Peyer's patch (tissue), 4 donors: Measurements from ENCODE around the gene FDX2. TPM values are rescaled to one million over a fixed set of nuclear protein-coding genes. Genes with fewer than 3 reads are reported as not detected.

Source experiments
- DNase-seq, 3 donors: peaks; one replicate each; pipeline ENCODE4 v3.0.0-alpha.2; 2017 to 2019
- H3K27ac ChIP-seq, 4 donors: fragments of 200-600 bp; sonication (generic); one replicate each; pipeline ENCODE4 v1.5.1; 2016 to 2019
- H3K27me3 ChIP-seq, 2 donors: fragments of 200-600 bp; sonication (generic); one replicate each; pipeline ENCODE4 v1.5.1; 2019
- H3K36me3 ChIP-seq, 3 donors: fragments of 200-600 bp; sonication (generic); one replicate each; pipeline ENCODE4 v1.5.1; 2016 to 2019
- H3K4me1 ChIP-seq, 4 donors: fragments of 200-600 bp; sonication (generic); one replicate each; pipeline ENCODE4 v1.5.1; 2016 to 2019
- H3K4me3 ChIP-seq, 4 donors: fragments of 200-600 bp; sonication (generic); 1 replicate in 3 of 4; 2 replicates in 1 of 4; pipeline ENCODE4 v1.5.1; 2016 to 2019; ENCODE audit warnings: mild to moderate bottlenecking in 1 of 4
- H3K9me3 ChIP-seq, 4 donors: fragments of 200-600 bp; sonication (generic); one replicate each; pipeline ENCODE4 v1.5.1; 2016 to 2019; ENCODE audit warnings: mild to moderate bottlenecking in 1 of 4
- POLR2A ChIP-seq, 2 donors: fragments of 450-650 bp; IDR thresholded peaks; one replicate each; pipeline ENCODE4 v1.5.1; 2017; ENCODE audit warnings: antibody characterized with exemption in 2 of 2, mild to moderate bottlenecking in 2 of 2, moderate library complexity in 2 of 2
- total RNA-seq, 4 donors: library from RNA; depleted of rRNA; stranded (reverse); fragments of >200 nt; gene quantifications; one replicate each; pipeline ENCODE4 v1.1.0, GENCODE V29; 2016
- TF ChIP-seq, protein P1 (sequence below), 6 experiments: fragments of 450-650 bp in 4 of 6; fragments of 200-600 bp in 2 of 6; sonication (generic) in 1 of 6; IDR thresholded peaks; one replicate each; pipeline ENCODE4 v1.5.1; 2017 to 2019; ENCODE audit warnings: antibody characterized with exemption in 6 of 6, mild to moderate bottlenecking in 3 of 6, moderate library complexity in 1 of 6

The FDX2 gene
- total RNA-seq, 4 donors from 2014 or later: 8.3 to 22.2 (median 12.5) TPM

DNA sequence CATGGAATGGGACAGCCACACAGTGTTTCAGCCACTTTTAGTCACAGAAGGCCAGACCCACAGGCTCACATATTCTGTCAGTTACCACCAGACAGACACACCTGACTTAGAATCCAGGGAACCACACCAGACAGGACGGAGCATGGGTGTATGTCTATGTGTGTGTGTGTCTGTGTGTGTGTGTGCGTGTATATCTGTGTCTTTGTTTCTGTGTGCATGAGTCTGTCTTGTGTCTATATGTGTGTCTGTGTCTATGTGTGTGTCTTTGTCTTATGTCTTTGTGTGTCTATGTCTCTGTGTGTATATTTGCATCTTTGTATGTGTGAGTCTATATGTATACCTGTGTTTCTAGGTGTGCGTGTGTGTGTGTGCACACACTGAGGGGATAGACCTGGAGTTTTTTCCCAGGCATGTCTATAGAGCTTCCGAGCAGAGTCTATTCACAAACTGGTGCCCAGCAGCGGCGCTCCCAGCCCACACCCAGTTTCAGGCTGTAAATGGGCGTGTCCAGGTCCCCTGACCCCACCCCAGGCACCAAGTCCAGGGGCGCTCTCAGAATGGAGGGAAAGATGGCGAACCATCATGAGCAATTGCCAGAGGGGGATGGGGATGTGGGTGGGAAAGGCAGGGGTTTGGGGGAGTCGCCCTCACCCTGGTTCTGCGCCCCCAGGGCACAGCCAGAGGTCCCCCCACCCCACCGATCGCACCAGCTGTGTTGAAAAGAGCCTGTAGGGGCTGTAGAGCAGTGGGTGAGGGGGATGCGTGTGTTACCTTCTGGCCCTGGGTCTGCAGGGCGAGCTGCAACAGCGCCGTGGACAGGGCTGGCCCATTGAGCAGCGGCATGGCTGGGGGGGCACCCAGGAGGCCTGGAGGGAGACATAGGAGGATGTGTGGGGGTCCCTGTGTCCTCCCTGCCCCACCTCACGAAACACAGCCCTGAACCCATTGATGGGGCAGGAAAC lies 6.3 kb upstream of the FDX2 start:
- peak overlapping the region in 1 of 4 donors; percentile 27 for H3K4me3 ChIP-seq
- TF ChIP-seq, protein P1, sequence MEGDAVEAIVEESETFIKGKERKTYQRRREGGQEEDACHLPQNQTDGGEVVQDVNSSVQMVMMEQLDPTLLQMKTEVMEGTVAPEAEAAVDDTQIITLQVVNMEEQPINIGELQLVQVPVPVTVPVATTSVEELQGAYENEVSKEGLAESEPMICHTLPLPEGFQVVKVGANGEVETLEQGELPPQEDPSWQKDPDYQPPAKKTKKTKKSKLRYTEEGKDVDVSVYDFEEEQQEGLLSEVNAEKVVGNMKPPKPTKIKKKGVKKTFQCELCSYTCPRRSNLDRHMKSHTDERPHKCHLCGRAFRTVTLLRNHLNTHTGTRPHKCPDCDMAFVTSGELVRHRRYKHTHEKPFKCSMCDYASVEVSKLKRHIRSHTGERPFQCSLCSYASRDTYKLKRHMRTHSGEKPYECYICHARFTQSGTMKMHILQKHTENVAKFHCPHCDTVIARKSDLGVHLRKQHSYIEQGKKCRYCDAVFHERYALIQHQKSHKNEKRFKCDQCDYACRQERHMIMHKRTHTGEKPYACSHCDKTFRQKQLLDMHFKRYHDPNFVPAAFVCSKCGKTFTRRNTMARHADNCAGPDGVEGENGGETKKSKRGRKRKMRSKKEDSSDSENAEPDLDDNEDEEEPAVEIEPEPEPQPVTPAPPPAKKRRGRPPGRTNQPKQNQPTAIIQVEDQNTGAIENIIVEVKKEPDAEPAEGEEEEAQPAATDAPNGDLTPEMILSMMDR (IDR thresholded peaks at IDR 0.05): no peak
- TF ChIP-seq POLR2A (IDR thresholded peaks at IDR 0.05): no peak
- DNase-seq: peak in 2 of 3 donors; percentile 82 to 85
- no peaks in the 10 kb centered on the region for H3K27me3 ChIP-seq
- H3K27ac ChIP-seq: peak overlapping the region in 3 of 4 donors; percentile 59 to 92 (median 84)
- peaks cover 0 to 99% (median 0%) of the 10 kb centered on the region in 3 donors for H3K36me3 ChIP-seq
- H3K9me3 ChIP-seq: no peaks in the 10 kb centered on the region
- peaks cover 0 to 24% (median 3%) of the 10 kb centered on the region in 4 donors for H3K4me1 ChIP-seq

DNA sequence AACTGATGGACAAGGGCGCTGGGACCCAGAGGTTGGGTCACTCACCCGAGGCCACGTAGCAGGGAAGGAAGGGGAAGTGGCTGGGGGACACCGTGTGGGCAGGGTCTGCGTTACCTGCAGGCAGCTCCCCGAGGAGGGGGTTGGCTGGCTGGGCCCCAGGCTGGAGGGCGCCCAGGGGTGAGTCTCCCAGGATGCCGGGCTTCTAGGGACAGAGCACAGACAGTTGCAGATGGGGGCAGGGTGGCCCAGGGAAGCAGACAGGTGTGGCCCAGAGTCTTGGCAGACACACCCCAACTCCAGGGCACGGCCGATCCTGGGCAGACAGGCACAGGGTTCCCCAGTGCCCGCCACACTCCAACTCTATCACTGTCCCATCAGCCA lies 5.6 kb upstream of the FDX2 start:
- peaks cover 0 to 95% (median 0%) of the 10 kb centered on the region in 3 donors for H3K36me3 ChIP-seq
- TF ChIP-seq POLR2A (IDR thresholded peaks at IDR 0.05): no peak
- TF ChIP-seq, protein P1 (IDR thresholded peaks at IDR 0.05): no peak
- peaks cover 0 to 25% (median 3%) of the 10 kb centered on the region in 4 donors for H3K4me1 ChIP-seq
- peak overlapping the region in 1 of 4 donors; percentile 27 for H3K4me3 ChIP-seq
- no peaks in the 10 kb centered on the region for H3K27me3 ChIP-seq
- DNase-seq: peak in 2 of 3 donors; percentile 71 to 83
- H3K9me3 ChIP-seq: no peaks in the 10 kb centered on the region
- peak overlapping the region in 3 of 4 donors; percentile 59 to 92 (median 84) for H3K27ac ChIP-seq

DNA sequence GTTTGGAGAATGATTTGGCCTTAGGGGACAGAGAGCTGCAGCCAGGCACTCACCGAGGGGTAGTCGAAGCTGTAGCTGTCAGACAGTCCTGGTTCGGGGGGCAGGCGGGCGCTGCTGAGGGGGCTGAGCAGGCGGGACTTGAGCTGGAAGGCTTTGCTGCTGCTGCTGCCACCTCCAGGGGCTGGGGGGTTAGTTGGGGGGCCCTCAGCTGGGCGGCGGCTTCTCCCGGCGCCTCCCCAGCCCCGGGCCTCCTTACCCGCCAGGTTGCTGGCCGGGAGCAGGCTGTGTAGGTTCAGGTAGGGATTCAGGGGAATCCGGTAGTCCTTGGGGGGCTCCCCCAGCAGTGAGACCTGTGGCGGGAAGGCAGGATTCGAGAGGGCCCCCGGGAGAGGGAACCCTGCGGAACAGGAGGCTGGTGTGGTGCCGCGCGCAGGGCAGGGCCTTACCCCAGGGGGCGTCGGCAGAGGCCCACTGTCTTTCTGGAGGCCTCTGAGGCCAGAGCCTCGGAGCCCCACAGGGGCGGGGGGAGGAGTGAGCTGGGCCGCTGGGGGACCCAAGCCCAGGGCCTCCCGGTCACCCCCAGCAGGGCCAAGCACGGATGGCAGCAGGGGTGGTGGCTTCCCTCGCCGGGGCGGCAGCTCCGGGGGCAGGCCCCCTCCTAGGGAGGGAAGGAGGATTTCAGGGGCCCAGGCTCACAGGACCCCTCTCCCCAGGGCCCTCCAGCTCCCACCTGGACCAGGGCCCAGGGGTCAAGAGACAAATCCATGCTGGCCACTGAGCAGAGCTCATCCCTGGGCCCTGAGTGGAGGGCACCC lies 5.0 kb upstream of the FDX2 start:
- Histone ChIP-seq H3K4me1 (peaks cover 4 to 31% (median 5%) of the 10 kb centered on the region in 4 donors), H3K27me3 (no peaks in the 10 kb centered on the region), H3K4me3 (no peak overlapping the region), H3K27ac (peak overlapping the region in 3 of 4 donors; percentile 59 to 92 (median 84)), H3K36me3 (peaks cover 0 to 89% (median 0%) of the 10 kb centered on the region in 3 donors), H3K9me3 (no peaks in the 10 kb centered on the region)
- DNase-seq: no peak
- TF ChIP-seq POLR2A (IDR thresholded peaks at IDR 0.05): no peak
- TF ChIP-seq, protein P1 (IDR thresholded peaks at IDR 0.05): no peak

DNA sequence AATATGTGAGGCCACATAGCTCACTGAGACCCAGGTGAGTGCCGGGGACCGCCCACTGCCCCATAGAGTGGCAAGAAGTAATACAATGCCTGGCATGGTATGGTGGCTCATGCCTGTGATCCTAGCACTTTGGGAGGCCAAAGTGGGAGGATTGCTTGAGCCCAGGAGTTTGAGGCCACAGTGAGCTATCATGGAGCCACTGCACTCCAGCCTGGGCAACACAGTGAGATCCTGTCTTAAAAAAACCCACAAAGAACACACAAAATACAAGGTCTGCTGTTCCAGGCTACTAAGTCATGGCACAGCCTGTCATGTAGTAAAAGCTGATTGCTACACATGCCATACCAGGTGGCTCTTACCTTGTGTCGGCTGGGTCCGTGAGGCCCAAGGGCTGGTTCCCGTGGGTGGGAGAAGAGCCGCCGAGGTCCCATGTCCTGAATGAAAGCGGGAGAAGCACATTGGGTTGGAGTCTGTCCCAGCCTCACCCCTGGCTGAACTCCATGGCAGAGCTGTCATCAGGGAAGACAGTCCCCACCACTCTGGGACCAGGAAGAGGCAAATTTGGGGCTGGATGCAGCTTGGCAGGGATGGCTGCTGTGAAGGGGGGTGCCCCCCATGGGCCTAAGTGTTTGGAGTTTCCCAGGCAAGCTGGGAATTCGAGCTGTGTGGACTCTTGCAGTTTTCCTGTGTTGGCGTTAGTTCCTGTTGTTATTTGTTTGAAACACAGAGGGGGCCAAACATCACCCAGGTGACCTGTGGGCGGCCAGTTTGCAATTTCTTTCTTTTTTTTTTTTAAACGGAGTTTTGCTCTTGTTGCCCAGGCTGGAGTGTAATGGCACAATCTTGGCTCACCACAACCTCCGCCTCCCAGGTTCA lies 3.2 kb upstream of the FDX2 start:
- Histone ChIP-seq H3K4me1 (peaks cover 4 to 42% (median 9%) of the 10 kb centered on the region in 4 donors), H3K4me3 (no peak overlapping the region), H3K9me3 (no peaks in the 10 kb centered on the region), H3K27me3 (no peaks in the 10 kb centered on the region), H3K27ac (no peak overlapping the region), H3K36me3 (peaks cover 0 to 71% (median 0%) of the 10 kb centered on the region in 3 donors)
- DNase-seq: no peak
- TF ChIP-seq POLR2A (IDR thresholded peaks at IDR 0.05): no peak
- TF ChIP-seq, protein P1 (IDR thresholded peaks at IDR 0.05): no peak
